ENCODE results near the gene EEF1AKMT2. TPM values are rescaled to one million over a fixed set of nuclear protein-coding genes. Genes with fewer than 3 reads are reported as not detected.

Gene EEF1AKMT2
- total RNA-seq, 2 donors from 2014 or later: 5.7 to 10.4 TPM

DNA sequence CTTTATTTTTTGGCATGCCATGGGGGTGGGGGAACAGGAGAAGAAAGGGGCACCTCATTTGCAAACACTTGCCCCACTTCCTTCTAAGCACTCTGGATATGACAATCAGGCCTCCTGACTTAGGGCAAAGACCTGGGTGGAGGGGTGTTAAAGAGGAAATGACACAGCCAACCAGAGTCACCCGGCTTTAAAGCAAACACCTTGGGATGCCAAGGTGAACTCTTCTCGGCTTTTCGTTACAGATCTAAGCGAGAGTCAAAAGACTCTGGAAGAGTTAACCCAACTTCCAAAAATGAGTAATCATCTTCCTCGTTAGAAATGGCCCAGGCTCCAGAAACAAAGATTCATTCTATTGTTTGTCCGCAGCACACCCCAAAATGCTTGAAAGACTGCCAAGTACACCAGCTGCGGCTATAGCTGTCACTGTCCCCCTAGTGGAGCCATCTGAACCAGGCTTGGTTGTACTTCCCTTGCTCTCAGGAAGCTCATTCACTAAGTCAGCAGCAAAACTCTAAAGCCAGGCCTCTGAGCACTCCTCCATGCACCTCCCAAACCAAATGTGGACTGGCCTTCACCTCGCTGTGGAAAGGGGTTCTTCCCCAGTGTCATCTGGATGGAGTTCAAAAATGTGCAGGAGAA is 72.4 kb downstream of the EEF1AKMT2 start:
- no peak overlapping the region for H3K4me3 ChIP-seq
- no peak for ATAC-seq (ENCODE audit: insufficient number of reproducible peaks, low FRiP score, low read depth)
- no peak for DNase-seq (ENCODE audit: low spot score)
- no peaks in the 10 kb centered on the region for H3K36me3 ChIP-seq
- H3K27me3 ChIP-seq (replicated peaks; ENCODE audit: insufficient read depth): no peaks in the 10 kb centered on the region
- peak overlapping the region in 1 of 2 donors; percentile 26 for H3K27ac ChIP-seq
- H3K9me3 ChIP-seq: no peaks in the 10 kb centered on the region
- peaks cover 33 to 57% of the 10 kb centered on the region in 2 donors for H3K4me1 ChIP-seq (ENCODE audit: control insufficient read depth in 1 of 2, low read depth in 2 of 2)
- TF ChIP-seq, protein P1, sequence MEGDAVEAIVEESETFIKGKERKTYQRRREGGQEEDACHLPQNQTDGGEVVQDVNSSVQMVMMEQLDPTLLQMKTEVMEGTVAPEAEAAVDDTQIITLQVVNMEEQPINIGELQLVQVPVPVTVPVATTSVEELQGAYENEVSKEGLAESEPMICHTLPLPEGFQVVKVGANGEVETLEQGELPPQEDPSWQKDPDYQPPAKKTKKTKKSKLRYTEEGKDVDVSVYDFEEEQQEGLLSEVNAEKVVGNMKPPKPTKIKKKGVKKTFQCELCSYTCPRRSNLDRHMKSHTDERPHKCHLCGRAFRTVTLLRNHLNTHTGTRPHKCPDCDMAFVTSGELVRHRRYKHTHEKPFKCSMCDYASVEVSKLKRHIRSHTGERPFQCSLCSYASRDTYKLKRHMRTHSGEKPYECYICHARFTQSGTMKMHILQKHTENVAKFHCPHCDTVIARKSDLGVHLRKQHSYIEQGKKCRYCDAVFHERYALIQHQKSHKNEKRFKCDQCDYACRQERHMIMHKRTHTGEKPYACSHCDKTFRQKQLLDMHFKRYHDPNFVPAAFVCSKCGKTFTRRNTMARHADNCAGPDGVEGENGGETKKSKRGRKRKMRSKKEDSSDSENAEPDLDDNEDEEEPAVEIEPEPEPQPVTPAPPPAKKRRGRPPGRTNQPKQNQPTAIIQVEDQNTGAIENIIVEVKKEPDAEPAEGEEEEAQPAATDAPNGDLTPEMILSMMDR (IDR thresholded peaks at IDR 0.05): no peak

DNA sequence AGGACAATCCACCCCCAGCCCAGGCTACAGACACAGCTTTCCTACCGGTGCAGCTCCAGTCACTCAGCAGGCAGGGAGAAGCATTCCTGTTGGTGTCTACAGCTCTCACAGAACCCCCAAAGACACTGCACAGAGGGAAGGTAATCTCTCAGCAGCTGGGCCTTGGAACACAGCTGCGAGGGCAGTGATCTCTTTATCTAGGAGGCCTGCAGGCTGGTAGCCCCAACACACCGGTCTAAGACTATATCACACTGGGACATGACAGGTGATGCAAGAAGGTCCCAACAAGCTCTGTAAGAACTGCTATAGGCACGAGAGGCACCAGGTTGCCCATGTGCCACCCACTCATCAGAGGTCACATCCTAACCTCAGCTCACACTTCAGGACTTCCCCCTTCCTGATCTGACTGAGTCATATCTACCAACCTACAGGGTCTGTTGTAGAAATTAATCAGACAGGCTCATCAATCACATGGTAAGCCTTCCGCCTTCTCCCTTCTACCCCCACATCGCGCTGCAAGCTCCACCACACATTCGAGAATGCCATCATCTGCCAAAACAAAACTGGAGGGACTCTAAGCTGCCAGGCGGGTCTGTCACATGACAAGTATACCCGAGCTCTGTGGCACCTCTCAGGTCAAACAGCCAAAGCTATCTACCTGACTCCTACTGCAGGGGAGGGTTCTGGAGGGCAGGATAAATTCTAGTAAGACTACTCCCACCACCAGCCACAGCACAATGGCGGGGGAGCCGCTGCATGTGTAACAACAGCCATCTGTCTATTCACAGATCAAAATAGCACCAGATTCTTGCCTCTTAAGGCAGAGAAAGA is 73.6 kb downstream of the EEF1AKMT2 start:
- DNase-seq (ENCODE audit: low spot score): no peak
- Histone ChIP-seq H3K27ac (peak overlapping the region; percentile 12 to 26), H3K4me1 (ENCODE audit: control insufficient read depth in 1 of 2, low read depth in 2 of 2) (peaks cover 21 to 45% of the 10 kb centered on the region in 2 donors), H3K27me3 (replicated peaks; ENCODE audit: insufficient read depth) (no peaks in the 10 kb centered on the region), H3K36me3 (no peaks in the 10 kb centered on the region), H3K4me3 (no peak overlapping the region), H3K9me3 (no peaks in the 10 kb centered on the region)
- no peak for ATAC-seq (ENCODE audit: insufficient number of reproducible peaks, low FRiP score, low read depth)
- TF ChIP-seq, protein P1 (IDR thresholded peaks at IDR 0.05): no peak

DNA sequence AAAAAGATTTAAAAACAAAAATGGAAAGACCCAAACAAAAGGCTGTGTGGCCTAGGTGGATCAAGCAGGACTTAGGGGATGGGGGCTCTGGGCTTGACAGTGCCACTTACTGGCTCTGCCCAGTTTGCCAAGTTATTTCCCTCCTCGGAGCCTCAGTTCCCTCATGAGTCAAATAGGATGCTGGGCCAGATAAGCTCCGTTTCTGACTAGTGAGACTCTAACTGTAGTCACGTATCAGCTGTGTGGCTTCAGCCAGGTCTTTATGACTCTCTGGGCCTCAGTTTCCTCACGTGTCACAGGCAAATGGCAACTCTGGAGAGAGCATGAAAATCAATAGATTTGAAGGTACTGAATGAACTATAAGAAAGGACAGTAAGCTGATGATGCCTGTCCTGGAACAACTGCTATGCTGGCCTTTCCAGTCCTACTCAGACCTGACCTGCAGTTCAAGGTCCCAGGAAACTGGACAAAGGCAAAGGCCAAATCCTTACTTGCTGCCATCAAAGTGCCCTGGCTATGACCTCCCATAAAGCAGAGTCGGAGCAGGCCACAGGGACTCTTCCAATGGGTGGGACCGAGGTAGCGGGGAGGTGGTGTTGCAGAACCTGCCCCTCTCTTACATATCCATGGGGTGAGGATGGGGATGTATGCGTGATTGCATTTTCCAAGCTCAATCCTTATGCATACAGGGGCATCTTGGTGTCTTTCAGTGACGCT is 74.5 kb downstream of the EEF1AKMT2 start:
- no peaks in the 10 kb centered on the region for H3K27me3 ChIP-seq (replicated peaks; ENCODE audit: insufficient read depth)
- H3K36me3 ChIP-seq: no peaks in the 10 kb centered on the region
- peaks cover 12 to 36% of the 10 kb centered on the region in 2 donors for H3K4me1 ChIP-seq (ENCODE audit: control insufficient read depth in 1 of 2, low read depth in 2 of 2)
- no peaks in the 10 kb centered on the region for H3K9me3 ChIP-seq
- no peak for DNase-seq (ENCODE audit: low spot score)
- H3K27ac ChIP-seq: no peak overlapping the region
- TF ChIP-seq, protein P1 (IDR thresholded peaks at IDR 0.05): no peak
- H3K4me3 ChIP-seq: no peak overlapping the region
- no peak for ATAC-seq (ENCODE audit: insufficient number of reproducible peaks, low FRiP score, low read depth)

DNA sequence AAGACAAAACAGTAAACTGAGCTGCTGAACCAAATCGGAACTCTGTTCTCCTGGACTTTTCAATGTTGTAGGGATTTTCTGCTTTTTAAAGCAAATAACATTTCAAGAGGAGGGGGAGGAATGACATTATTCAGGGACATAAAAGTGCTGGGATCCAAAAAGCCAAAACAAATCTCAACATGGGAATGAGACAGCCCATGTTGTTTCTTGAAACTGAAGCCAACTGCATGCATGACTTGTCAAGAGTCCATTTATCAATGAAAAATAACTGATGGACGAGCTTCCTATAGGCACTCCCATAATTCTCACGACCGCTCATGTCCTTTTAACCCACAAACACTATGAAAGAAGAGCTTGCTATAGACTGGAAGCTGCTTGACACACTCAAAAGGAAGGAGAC is 75.3 kb downstream of the EEF1AKMT2 start:
- peaks cover 10 to 27% of the 10 kb centered on the region in 2 donors for H3K4me1 ChIP-seq (ENCODE audit: control insufficient read depth in 1 of 2, low read depth in 2 of 2)
- TF ChIP-seq, protein P1 (IDR thresholded peaks at IDR 0.05): no peak
- H3K9me3 ChIP-seq: no peaks in the 10 kb centered on the region
- H3K27me3 ChIP-seq (replicated peaks; ENCODE audit: insufficient read depth): no peaks in the 10 kb centered on the region
- no peak overlapping the region for H3K4me3 ChIP-seq
- H3K27ac ChIP-seq: no peak overlapping the region
- no peak for ATAC-seq (ENCODE audit: insufficient number of reproducible peaks, low FRiP score, low read depth)
- no peak for DNase-seq (ENCODE audit: low spot score)
- H3K36me3 ChIP-seq: no peaks in the 10 kb centered on the region

DNA sequence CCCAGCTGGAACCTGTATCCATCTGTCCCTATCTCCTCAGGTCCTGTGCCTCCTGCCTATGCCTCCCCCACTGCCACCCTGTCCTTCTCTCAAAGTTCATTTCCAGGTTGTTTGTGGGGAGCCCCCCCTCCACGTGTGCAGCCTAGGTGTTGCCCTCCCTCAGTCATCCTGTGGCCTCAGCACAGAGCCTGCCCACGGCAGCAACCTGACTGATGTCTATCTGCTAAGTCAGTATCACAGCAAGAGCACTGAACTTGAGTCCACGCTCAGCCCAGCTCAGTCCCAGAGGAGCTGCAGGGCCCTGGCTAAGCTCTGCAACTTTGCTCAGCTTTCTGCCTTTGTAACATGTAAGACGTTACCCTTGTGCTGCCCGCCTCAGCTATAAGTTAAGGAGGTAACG is 76.2 kb downstream of the EEF1AKMT2 start:
- H3K4me1 ChIP-seq (ENCODE audit: control insufficient read depth in 1 of 2, low read depth in 2 of 2): peaks cover 6 to 22% of the 10 kb centered on the region in 2 donors
- TF ChIP-seq, protein P1 (IDR thresholded peaks at IDR 0.05): no peak

More for the DNA sequence above, 76.2 kb downstream of the EEF1AKMT2 start:
- Histone ChIP-seq H3K36me3 (no peaks in the 10 kb centered on the region), H3K9me3 (no peaks in the 10 kb centered on the region), H3K27me3 (replicated peaks; ENCODE audit: insufficient read depth) (no peaks in the 10 kb centered on the region), H3K27ac (no peak overlapping the region), H3K4me3 (no peak overlapping the region)
- DNase-seq (ENCODE audit: low spot score): no peak
- ATAC-seq (ENCODE audit: insufficient number of reproducible peaks, low FRiP score, low read depth): no peak
